GM21528 (cell line): Measurements from ENCODE around the gene NSUN3.
A peak's percentile ranks its signal among the peaks of the same experiment; 100 is the strongest.
"Not testable (repeated sequence)": the region's sequence is repeated elsewhere in the genome, so short reads cannot be mapped to it uniquely, and the experiment has no call there.

ENCODE experiments used
- ATAC-seq: cut with Tn5 transposase; IDR thresholded peaks from one replicate; pipeline ENCODE4 v1.9.1; 2021; ENCODE audit warnings: mild to moderate bottlenecking, moderate library complexity; ENCODE audit not compliant: unreplicated experiment, low FRiP score

NSUN3 gene

DNA sequence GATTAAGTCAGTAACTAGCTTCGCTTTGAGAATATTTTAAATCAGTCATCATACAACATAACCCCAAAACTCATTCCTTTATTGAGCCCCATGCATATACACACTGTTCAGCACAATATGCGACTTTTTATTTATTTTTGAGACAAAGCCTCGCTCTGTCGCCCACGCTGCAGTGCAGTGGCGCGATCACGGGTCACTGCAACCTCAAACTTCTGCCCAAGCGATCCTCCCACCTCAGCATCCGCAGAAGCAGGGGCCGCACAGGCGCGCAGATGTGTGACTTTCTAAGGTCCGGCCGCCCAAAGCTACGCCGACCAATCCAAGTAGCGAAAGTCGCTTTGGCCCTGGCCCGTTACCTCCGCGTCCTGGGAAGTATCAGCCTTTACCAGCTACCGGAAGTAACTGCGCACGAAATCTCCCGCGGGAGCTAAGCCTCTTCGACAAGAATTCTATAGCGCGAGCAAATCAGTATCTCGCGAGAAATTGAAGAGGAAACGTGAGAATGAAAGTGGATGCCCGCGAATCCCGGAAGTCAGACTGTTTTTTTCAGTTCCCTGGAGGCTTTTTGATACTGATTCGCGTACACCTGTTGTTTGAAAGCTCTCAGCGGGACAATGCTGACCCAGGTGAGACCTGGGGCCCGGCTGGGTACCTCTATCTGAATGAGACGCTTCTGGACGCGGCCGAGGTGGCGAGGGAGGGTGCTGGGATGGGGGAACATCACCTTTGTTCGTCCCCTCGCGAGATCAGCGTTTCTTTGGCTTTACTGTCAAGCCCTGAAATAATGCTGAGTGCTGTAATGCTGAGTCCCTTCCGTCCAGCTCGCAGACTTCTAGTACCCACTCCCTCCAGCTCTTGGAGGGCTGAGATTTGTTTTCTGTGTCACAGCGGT lies at the start of gene NSUN3, which contains the start of gene DHFR2:
Gene NSUN3 (plus strand): TSS at position 549 of the 892 bp plus-strand sequence. CDS start 66 bp downstream, at position 615.
Gene DHFR2 (minus strand): TSS at position 404 of the 892 bp plus-strand sequence. CDS start 1,405 bp downstream, outside the sequence.
- ATAC-seq, result peak; percentile 98

DNA sequence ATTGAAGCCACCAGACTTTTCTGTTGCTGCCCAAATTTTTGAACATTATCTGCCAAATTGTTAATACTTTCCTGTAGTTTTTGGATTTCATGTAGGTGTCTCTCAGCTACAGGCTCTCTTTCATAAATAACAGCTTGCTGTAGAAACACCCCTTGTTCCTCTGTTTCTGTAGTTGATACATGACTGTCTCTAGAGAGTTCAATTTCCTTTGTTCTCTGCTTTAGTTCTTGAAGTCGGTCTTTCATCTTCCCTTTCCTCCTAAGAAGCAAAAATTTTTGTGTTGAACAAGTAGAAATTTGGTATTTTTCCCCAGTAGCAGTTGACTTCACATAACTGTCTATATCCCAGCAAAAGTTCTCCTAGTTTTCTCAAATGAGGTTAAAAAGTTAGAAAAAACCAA lies 47.8 kb upstream of the NSUN3 start:
- ATAC-seq, result no peak

GRCh38 chr3:94019659-94020058 lies 43.2 kb upstream of the NSUN3 start:
- ATAC-seq, result no peak

DNA sequence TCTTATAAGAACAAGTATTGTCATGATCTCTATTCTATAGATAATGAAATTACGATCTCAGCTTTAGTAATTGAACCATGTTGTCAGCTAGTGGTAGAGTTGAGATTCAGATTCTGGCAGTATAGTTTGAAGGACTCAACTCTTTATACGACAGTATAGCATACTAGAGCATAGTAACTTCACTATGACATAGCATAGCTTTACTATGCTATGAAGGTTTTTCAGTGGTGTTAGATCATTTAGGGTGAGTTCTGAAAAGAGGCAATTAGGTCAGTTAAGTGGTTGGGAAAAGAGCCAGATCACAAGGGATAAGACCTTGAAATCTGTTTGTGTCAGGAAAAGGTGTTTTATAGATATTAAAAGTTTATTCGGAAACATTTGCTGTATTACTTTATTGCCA lies 42.6 kb upstream of the NSUN3 start:
- no peak for ATAC-seq

GRCh38 chr3:94024385-94024784 lies 38.5 kb upstream of the NSUN3 start:
- no peak for ATAC-seq

DNA sequence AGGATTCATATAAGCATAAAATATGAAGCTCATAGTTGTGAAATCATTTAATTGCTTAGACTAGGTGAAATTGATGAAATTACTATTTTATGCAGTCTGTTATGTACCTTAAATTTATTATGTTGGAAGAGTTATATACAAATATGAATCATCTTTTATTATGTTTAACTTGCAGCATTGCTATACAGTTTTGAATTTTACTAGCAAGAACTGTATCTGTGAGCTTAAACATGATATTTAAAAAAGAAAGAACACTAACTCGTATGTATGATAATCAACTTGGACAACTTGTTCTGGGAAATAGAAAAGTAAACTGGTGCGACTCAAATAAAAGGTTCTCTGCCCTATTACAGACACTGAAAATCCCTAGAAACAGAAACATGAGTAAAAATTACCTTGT lies 36.2 kb upstream of the NSUN3 start:
- no peak for ATAC-seq

- ATAC-seq, result no peak
Observed at GRCh38 chr3:94028093-94028837, 34.6 kb upstream of the NSUN3 start, which contains the start of gene STX19. Gene STX19 (minus strand): TSS chr3:94028597. CDS start chr3:94015269, 13,328 bp downstream.

DNA sequence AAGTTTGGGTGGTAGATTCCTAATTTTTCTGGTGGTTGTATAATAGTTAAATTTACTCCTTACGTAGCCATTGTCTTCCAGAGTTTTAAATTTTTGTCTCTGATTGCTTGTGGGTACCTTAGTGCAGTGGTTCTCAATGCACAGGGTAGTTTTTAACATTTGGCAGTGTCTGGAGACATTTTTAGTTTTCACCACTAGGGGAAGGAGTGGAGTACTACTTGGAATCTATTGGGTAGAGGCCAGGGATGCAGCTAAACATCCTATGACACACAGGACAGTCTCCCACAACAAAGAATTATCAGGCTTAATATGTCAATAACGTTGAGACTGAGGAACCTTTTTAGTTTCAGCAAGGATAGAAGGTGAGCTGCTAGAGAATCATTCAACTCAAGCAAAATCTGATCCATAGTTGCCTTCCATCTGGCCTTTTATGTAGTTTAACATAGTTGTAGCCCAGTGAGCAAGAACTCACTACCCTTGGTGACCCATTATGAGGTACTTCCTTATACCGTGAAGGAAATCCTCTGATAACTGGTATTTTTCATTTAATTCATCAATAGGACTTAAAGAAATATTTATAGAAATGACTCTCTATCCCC lies 25.9 kb upstream of the NSUN3 start:
- no peak for ATAC-seq

DNA sequence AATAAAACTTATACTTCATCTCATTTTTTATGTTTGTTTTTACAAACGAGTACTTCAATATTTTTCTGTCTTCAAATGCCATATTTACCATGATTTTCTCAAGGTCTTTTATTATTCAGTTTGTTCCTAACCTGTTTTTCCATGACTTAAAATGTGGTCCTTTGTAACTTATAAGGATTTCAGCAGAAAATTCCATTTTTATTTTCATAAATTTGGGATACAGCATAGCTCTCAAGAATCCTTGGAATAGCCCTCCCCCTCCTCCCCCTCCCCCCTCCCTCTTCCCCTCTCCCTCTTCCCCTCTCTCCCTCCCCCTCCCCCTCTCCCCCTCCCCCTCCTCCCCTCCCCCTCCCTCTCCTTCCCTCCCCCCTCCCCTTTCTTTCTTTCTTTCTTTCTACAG lies 19.6 kb upstream of the NSUN3 start:
- no peak for ATAC-seq

- ATAC-seq, result not testable (repeated sequence)
Observed at GRCh38 chr3:94044100-94044936, 18.5 kb upstream of the NSUN3 start.

DNA sequence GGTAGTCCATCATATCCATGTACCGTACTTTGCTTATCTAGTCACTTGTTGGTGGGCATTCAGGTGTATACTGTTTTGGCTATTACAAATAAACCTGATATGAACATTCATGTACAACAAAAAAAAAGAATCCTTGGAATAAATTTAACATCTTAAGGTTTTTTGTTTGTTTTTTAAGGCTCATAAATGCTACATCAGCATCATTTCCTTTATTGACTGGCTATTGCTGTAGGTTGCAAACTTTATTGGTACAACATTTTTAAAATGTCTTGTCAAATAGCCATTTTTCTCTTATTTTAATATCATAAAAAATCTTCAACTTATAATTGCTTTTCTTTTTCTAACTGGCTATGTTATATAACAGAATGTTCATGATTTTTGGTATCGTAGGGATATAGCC lies 16.3 kb upstream of the NSUN3 start:
- no peak for ATAC-seq

DNA sequence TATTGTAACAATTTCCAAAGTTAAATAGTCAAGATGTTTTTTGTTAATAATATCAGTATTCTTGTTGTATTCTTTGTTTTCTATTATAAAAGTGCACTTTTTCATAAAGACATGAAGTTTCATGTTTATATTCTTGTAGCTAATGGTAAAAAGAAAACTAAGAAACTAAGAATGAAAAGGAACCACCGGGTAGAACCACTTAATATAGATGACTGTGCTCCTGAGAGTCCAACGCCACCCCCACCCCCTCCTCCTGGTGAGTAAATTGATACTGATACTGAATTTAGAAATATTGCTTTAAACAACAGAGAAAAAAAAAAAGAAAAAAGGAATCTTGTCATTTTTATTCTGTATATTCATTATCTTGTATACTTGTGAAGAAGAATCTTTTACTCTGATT lies 13.6 kb upstream of the NSUN3 start:
- no peak for ATAC-seq

GRCh38 chr3:94050546-94050945 lies 12.3 kb upstream of the NSUN3 start:
- no peak for ATAC-seq

DNA sequence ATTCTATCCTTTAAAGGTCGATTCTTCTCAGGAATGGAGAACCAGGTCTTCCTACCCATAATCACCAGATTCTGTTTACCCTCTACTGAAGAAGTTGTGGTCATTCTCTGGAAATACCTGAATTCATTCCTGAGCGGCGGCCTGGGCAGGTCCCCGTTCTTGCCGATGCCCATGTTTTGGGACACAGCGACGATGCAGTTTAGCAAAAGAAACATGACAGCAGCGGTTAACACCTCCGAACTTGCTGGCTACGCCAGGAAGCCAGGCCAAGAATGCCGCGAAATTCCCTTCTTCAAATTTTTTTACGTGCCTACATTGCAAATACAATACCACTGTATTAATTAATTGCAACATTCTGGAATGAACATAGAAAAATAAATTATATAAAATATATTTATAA lies 1.6 kb upstream of the NSUN3 start:
- ATAC-seq, result no peak

DNA sequence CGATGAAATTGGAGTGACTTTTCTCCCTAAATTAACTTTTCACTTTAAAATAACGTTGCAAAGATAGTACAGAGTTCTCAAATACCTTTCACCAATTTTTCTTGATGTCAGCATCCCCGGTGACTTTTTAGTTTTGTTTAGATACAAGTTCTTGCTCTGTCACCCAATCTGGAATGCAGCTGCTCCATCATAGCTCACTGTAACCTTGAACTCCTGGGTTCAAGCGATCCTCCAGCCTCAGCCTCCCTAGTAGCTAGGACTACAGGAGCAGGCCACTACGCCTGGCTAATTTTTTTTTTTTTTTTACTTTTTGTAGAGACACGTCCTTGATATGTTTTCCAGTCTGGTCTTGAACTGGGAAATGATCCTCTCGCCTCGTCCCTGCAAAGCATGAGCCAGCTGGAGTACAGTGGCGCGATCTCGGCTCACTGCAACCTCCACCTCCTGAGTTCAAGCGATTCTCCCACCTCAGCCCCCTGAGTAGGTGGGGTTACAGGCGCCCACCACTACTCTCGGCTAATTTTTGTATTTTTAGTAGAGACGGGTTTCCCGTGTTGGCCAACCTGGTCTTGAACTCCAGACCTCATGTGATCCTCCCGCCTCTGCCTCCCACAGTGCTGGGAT lies 747 bp downstream of the NSUN3 start:
- ATAC-seq, result no peak

- no peak for ATAC-seq
Observed at GRCh38 chr3:94064243-94064860, 1.5 kb downstream of the NSUN3 start.

DNA sequence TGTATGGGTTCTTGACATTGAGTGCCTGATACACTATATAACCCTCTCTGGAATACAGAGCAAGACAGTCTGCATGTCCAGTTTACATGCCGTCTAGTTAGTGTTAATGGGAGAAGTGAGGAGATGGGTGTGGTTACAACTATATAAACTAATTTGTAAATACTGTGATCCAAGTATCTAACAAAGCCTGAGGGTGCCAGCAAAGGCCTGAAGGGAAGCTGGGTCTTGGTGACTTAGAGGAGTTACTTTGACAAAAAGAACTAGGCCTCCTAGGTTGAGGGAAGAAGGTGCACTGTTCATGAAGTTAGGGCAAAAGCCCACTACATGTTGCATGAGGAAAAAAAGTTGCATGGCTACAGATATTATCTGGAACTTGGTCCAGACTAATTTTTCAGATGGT lies 2.3 kb downstream of the NSUN3 start:
- no peak for ATAC-seq

DNA sequence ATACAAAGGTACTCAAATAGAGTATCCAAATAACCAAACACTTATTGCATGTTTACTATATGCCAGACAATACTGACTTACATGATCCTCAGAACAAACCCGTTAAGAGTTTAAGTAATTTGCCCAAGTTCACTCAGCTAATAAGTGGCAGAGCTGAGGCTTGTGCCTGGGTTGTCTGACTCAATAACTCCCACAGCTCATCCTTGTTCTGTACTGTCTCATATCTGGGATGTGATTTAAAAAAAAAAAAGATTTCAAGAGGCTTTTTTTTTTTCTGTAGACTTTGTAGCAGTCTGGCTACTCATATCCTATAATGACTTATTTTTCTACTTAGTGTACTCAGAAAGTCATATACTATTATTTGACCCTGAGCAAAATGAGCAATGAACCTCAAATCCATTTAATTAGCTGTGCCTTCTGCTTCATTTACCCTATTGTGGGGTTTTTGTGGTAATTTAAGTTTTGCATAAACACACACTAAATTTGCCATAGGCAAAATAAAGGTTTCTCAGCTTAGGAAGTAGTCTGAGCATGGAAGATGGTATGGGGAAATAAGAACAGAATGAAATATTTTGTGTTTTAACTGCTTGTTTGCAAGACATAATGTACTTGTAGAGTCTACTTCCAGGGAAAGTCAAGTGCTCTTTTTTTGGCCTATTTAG lies 3.1 kb downstream of the NSUN3 start:
- ATAC-seq, result no peak
